Endothelial cell (in vitro differentiated cells): ENCODE data around the gene SMARCA2. TPM values are rescaled to one million over a fixed set of nuclear protein-coding genes. Genes with fewer than 3 reads are reported as not detected.

Experiments used
- DNase-seq: peaks from one replicate; pipeline ENCODE4 v3.0.0; 2021; ENCODE audit warnings: low spot score
- H3K27ac Mint-ChIP-seq: one replicate; pipeline ENCODE4 v1.8.0; 2021; ENCODE audit warnings: mixed read lengths, inconsistent platforms; ENCODE audit not compliant: unreplicated experiment
- H3K27me3 Mint-ChIP-seq: one replicate; pipeline ENCODE4 v1.8.0; 2021; ENCODE audit warnings: mild to moderate bottlenecking, moderate library complexity, mixed read lengths, inconsistent platforms; ENCODE audit not compliant: unreplicated experiment
- H3K36me3 Mint-ChIP-seq: one replicate; pipeline ENCODE4 v1.8.0; 2021; ENCODE audit warnings: mild to moderate bottlenecking, low read depth, mixed read lengths, inconsistent platforms; ENCODE audit not compliant: unreplicated experiment
- H3K4me1 Mint-ChIP-seq: one replicate; pipeline ENCODE4 v1.8.0; 2021; ENCODE audit warnings: mild to moderate bottlenecking, mixed read lengths, inconsistent platforms; ENCODE audit not compliant: unreplicated experiment
- H3K4me3 Mint-ChIP-seq: one replicate; pipeline ENCODE4 v1.8.0; 2021; ENCODE audit warnings: mild to moderate bottlenecking, mixed read lengths, inconsistent platforms; ENCODE audit not compliant: unreplicated experiment
- H3K9me3 Mint-ChIP-seq: one replicate; pipeline ENCODE4 v1.8.0; 2021; ENCODE audit warnings: mixed read lengths, inconsistent platforms; ENCODE audit not compliant: unreplicated experiment
- CTCF ChIP-seq: fragments of 200-600 bp; sonication (generic); IDR thresholded peaks from one replicate; pipeline ENCODE4 v1.5.0; 2021; ENCODE audit warnings: antibody characterized with exemption; ENCODE audit not compliant: unreplicated experiment
- total RNA-seq: library from RNA; stranded (reverse); fragmentation: NEBNext Ultra II Directional; extraction: Animal tissue kit (Norgen Biotek cat#: 25700); gene quantifications from one replicate; pipeline ENCODE4 v1.2.1, GENCODE V29; 2021; ENCODE audit not compliant: unreplicated experiment

Gene SMARCA2
- total RNA-seq, 1 donor from 2014 or later: 43.7 TPM

DNA sequence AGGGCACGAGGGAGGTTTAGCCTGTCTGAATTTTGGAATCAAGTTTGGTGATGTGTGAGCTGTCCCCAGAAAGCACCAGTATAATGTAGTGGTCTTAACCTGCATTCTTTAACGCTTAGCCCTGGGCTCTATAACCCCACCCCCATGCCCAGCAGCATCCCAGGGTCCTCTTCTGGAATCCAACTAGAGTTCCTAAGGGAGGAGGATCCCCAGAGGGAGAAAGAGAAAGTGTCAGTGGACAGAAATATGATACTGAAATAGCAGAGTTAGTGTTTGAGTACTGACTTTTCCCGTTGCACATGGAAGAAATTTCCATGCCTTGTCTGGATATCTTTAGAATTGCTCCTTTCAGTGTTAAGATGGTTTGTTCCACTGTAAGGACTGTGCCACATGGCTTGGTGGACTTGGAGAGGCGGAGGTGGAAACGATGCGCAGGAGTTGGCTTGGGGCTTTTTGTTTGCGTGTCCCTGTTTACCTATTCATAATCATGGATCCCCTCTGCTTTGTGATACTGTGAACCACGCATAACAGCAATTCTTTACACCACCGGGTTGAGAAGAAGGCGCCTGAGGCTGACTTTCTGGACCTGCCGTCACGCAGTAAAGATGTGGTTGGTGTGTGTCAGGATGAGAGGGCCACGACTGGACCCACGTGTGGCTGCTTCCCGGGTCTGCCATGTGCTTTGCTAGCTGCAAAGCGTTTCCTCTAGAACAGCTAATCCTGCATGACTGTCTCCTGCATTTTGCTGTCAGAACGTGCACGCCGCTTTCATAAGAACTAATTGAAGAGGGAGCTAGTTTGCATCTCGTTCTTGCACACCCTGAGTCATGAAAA, 142.3 kb downstream of the SMARCA2 start:
- no peaks in the 10 kb centered on the region for H3K36me3 Mint-ChIP-seq
- no peaks in the 10 kb centered on the region for H3K27me3 Mint-ChIP-seq
- H3K9me3 Mint-ChIP-seq: no peaks in the 10 kb centered on the region
- TF ChIP-seq CTCF: no peak
- peaks cover 35% of the 10 kb centered on the region for H3K4me1 Mint-ChIP-seq
- H3K4me3 Mint-ChIP-seq: peak overlapping the region; percentile 89
- DNase-seq: no peak
- H3K27ac Mint-ChIP-seq: peak overlapping the region; percentile 97

- peak; percentile 26 for DNase-seq
- Mint-ChIP-seq H3K4me1 (peaks cover 35% of the 10 kb centered on the region), H3K27me3 (no peaks in the 10 kb centered on the region), H3K4me3 (peak overlapping the region; percentile 89), H3K9me3 (no peaks in the 10 kb centered on the region), H3K36me3 (no peaks in the 10 kb centered on the region), H3K27ac (peak overlapping the region; percentile 97)
- TF ChIP-seq CTCF: no peak
Observed at GRCh38 chr9:2158111-2158610, 143.0 kb downstream of the SMARCA2 start.

DNA sequence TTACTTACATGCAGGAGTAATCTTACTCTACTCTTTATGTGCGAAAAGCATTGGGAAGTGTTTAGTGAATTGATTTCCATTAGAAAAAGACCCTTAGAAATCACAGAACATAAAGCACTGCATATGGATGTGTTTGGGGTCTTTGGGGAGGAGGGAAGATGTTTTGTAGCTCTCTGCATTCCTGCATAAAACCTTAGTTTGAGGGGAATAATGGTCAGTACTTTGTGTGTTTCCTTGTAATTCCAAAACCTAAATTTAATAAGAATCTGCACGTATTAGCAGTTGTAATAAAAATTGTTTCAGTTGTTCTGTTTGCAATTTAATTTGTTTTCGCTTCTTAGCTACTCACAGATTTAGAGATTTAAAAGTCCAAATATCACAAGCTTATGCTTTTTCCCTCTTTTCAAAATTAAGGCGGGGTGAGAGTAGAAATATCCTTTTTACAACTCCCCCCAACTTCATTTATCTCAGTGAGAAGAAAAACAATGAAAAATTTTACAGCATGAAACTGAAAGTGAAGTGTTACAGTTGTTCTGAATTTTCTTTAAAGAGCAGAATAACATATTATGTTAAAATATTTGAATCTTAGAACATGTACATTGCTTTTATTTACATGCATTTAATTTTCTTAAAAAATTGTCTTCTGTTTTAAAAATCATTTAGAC, 143.8 kb downstream of the SMARCA2 start:
- no peak for TF ChIP-seq CTCF
- Mint-ChIP-seq H3K9me3 (no peaks in the 10 kb centered on the region), H3K27ac (peak overlapping the region; percentile 97), H3K27me3 (no peaks in the 10 kb centered on the region), H3K4me3 (peak overlapping the region; percentile 69), H3K36me3 (no peaks in the 10 kb centered on the region), H3K4me1 (peaks cover 35% of the 10 kb centered on the region)
- no peak for DNase-seq

- Mint-ChIP-seq H3K4me1 (peaks cover 35% of the 10 kb centered on the region), H3K36me3 (no peaks in the 10 kb centered on the region), H3K9me3 (no peaks in the 10 kb centered on the region), H3K27me3 (no peaks in the 10 kb centered on the region), H3K4me3 (no peak overlapping the region), H3K27ac (peak overlapping the region; percentile 76)
- TF ChIP-seq CTCF: no peak
- DNase-seq: no peak
Observed at GRCh38 chr9:2159521-2160454, 144.6 kb downstream of the SMARCA2 start.
